ENCODE measurements around the gene OR10G2.

DNA sequence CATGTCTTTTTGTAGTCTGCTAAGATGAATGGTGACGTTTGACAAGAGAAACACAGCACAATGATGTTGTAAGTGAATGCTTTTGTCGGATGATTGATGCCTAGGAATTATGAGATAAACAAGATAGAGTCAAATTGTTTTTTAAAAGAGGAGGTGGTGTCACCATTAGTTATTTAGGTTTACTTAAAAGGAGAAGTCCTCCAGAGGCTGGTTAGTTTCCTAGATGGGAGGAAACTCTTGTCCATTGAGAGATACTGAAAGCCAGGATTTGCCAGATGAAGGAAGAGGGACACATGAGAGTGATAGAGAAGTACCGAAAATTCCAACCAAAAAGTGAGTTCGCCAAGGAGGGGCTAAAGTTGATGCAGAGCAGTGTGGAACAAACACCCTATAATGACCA lies at the start of gene OR10G2:
- TF ChIP-seq CTCF (IDR thresholded peaks at IDR 0.05 in 8 of 11, conservative IDR thresholded peaks at IDR 0.05 in 3 of 11) = no peak
- TF ChIP-seq POLR2A (IDR thresholded peaks at IDR 0.05) = no peak
- TF ChIP-seq POLR2AphosphoS5 (IDR thresholded peaks at IDR 0.05) = no peak
